HepG2 (cell line): ENCODE measurements around the gene IHH. TPM values are rescaled to one million over a fixed set of nuclear protein-coding genes. Genes with fewer than 3 reads are reported as not detected.

Experiments used
- CENPT ChIP-seq: sonication (generic); formaldehyde crosslinking; IDR thresholded peaks from 2 replicates; pipeline ENCODE4 v1.8.0; 2022; ENCODE audit warnings: low read depth, mild to moderate bottlenecking, moderate library complexity, missing genetic modification reagents
- ETV5 ChIP-seq: IDR thresholded peaks from 2 replicates; pipeline ENCODE4 v1.6.1; 2018; ENCODE audit warnings: missing biosample characterization, missing genetic modification reagents, inconsistent platforms, borderline replicate concordance
- GATAD2A ChIP-seq: IDR thresholded peaks from 2 replicates; pipeline ENCODE4 v1.6.1; 2016
- KMT2A ChIP-seq: sonication (generic); formaldehyde crosslinking; IDR thresholded peaks from 2 replicates; pipeline ENCODE4 v1.4.0; 2020; ENCODE audit warnings: missing genetic modification reagents
- MEIS1 ChIP-seq: sonication (generic); formaldehyde crosslinking; IDR thresholded peaks from 2 replicates; pipeline ENCODE4 v1.9.0; 2021; ENCODE audit warnings: mild to moderate bottlenecking, missing genetic modification reagents, moderate library complexity, borderline replicate concordance
- SSRP1 ChIP-seq: IDR thresholded peaks from 2 replicates; pipeline ENCODE4 v1.6.1; 2016; ENCODE audit warnings: control low read depth
- UBTF ChIP-seq: sonication (generic); formaldehyde crosslinking; IDR thresholded peaks from 2 replicates; pipeline ENCODE4 v1.4.0; 2020; ENCODE audit warnings: mild to moderate bottlenecking, missing genetic modification reagents
- ZBTB4 ChIP-seq: sonication (generic); formaldehyde crosslinking; IDR thresholded peaks from 2 replicates; pipeline ENCODE4 v1.4.0; 2020; ENCODE audit warnings: missing genetic modification reagents, mild to moderate bottlenecking, borderline replicate concordance
- ZC3H4 ChIP-seq: sonication (generic); formaldehyde crosslinking; IDR thresholded peaks from 2 replicates; pipeline ENCODE4 v1.4.0; 2020; ENCODE audit warnings: missing genetic modification reagents, borderline replicate concordance
- polyA plus RNA-seq, 8 experiments: library from polyadenylated mRNA; depleted of rRNA in 3 of 8; stranded (reverse) in 7 of 8; unstranded in 1 of 8; fragments of >200 nt; fragmentation: Illumina TruSeq in 4 of 8; extraction: Trizol in 4 of 8; gene quantifications; 2 replicates each; pipeline versions ENCODE4 v1.2.1 to v1.2.3, GENCODE V29; 2011 to 2016; ENCODE audit warnings: low read depth in 4 of 8, missing spikeins in 1 of 8, mixed read lengths in 1 of 8; ENCODE audit not compliant: insufficient read depth in 1 of 8
- total RNA-seq, 5 experiments: library from RNA; depleted of rRNA; stranded (reverse); fragments of >200 nt; fragmentation: Illumina TruSeq; extraction: Trizol; gene quantifications; 2 replicates each; pipeline ENCODE4 v1.2.3, GENCODE V29; 2016; ENCODE audit warnings: low read depth in 1 of 5
- TF ChIP-seq, protein P1 (sequence below): sonication (generic); formaldehyde crosslinking; IDR thresholded peaks from 2 replicates; pipeline ENCODE4 v1.5.1; 2020; ENCODE audit warnings: missing genetic modification reagents, mild to moderate bottlenecking, borderline replicate concordance
- TF ChIP-seq, protein P2 (sequence below): sonication (generic); formaldehyde crosslinking; IDR thresholded peaks from 2 replicates; pipeline ENCODE4 v1.4.0; 2020; ENCODE audit warnings: mild to moderate bottlenecking, missing genetic modification reagents
- TF ChIP-seq, protein P3 (sequence below): sonication (generic); formaldehyde crosslinking; IDR thresholded peaks from 2 replicates; pipeline ENCODE4 v1.8.1; 2023; ENCODE audit warnings: mild to moderate bottlenecking, missing genetic modification reagents, borderline replicate concordance
- TF ChIP-seq, protein P4 (sequence below): sonication (generic); formaldehyde crosslinking; IDR thresholded peaks from 2 replicates; pipeline ENCODE4 v1.4.0; 2020; ENCODE audit warnings: mild to moderate bottlenecking, missing genetic modification reagents
- TF ChIP-seq, protein P5 (sequence below): sonication (generic); formaldehyde crosslinking; IDR thresholded peaks from 2 replicates; pipeline ENCODE4 v1.5.0; 2020; ENCODE audit warnings: mild to moderate bottlenecking, missing genetic modification reagents

The IHH gene
- total and polyA plus RNA-seq, 2 of the 13 experiments (the other 11 are each of a cell fraction or from before 2014, with no cell fraction given) = 0.42 TPM; not detected in 1

- TF ChIP-seq, protein P1, sequence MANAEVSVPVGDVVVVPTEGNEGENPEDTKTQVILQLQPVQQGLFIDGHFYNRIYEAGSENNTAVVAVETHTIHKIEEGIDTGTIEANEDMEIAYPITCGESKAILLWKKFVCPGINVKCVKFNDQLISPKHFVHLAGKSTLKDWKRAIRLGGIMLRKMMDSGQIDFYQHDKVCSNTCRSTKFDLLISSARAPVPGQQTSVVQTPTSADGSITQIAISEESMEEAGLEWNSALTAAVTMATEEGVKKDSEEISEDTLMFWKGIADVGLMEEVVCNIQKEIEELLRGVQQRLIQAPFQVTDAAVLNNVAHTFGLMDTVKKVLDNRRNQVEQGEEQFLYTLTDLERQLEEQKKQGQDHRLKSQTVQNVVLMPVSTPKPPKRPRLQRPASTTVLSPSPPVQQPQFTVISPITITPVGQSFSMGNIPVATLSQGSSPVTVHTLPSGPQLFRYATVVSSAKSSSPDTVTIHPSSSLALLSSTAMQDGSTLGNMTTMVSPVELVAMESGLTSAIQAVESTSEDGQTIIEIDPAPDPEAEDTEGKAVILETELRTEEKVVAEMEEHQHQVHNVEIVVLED (CRISPR knock-in tag) = 0 out of 2 replicates have a peak, but pooled peaks have one; percentile 21
- TF ChIP-seq SSRP1 (no peak), ZBTB4 (CRISPR knock-in tag) (no peak), CENPT (CRISPR knock-in tag) (no peak), ZC3H4 (CRISPR knock-in tag) (no peak), GATAD2A (CRISPR knock-in tag) (peak; percentile 45), KMT2A (CRISPR knock-in tag) (peak; percentile 82), ETV5 (CRISPR knock-in tag) (peak; percentile 30; the same call in 1 of the 2 replicates), UBTF (CRISPR knock-in tag) (peak; percentile 97), MEIS1 (CRISPR knock-in tag) (peak; percentile 90; the same call in 1 of the 2 replicates)
- TF ChIP-seq, protein P2, sequence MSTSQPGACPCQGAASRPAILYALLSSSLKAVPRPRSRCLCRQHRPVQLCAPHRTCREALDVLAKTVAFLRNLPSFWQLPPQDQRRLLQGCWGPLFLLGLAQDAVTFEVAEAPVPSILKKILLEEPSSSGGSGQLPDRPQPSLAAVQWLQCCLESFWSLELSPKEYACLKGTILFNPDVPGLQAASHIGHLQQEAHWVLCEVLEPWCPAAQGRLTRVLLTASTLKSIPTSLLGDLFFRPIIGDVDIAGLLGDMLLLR (CRISPR knock-in tag) = 0 out of 2 replicates have a peak, but pooled peaks have one; percentile 55
- TF ChIP-seq, protein P3, sequence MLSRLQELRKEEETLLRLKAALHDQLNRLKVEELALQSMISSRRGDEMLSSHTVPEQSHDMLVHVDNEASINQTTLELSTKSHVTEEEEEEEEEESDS (CRISPR knock-in tag) = no peak
- TF ChIP-seq, protein P4, sequence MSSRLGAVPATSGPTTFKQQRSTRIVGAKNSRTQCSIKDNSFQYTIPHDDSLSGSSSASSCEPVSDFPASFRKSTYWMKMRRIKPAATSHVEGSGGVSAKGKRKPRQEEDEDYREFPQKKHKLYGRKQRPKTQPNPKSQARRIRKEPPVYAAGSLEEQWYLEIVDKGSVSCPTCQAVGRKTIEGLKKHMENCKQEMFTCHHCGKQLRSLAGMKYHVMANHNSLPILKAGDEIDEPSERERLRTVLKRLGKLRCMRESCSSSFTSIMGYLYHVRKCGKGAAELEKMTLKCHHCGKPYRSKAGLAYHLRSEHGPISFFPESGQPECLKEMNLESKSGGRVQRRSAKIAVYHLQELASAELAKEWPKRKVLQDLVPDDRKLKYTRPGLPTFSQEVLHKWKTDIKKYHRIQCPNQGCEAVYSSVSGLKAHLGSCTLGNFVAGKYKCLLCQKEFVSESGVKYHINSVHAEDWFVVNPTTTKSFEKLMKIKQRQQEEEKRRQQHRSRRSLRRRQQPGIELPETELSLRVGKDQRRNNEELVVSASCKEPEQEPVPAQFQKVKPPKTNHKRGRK (CRISPR knock-in tag) = no peak
- TF ChIP-seq, protein P5, sequence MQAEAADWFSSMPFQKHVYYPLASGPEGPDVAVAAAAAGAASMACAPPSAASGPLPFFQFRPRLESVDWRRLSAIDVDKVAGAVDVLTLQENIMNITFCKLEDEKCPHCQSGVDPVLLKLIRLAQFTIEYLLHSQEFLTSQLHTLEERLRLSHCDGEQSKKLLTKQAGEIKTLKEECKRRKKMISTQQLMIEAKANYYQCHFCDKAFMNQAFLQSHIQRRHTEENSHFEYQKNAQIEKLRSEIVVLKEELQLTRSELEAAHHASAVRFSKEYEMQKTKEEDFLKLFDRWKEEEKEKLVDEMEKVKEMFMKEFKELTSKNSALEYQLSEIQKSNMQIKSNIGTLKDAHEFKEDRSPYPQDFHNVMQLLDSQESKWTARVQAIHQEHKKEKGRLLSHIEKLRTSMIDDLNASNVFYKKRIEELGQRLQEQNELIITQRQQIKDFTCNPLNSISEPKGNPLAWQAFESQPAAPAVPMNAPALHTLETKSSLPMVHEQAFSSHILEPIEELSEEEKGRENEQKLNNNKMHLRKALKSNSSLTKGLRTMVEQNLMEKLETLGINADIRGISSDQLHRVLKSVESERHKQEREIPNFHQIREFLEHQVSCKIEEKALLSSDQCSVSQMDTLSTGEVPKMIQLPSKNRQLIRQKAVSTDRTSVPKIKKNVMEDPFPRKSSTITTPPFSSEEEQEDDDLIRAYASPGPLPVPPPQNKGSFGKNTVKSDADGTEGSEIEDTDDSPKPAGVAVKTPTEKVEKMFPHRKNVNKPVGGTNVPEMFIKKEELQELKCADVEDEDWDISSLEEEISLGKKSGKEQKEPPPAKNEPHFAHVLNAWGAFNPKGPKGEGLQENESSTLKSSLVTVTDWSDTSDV (CRISPR knock-in tag) = 0 out of 2 replicates have a peak, but pooled peaks have one; percentile 6
These were observed 2.0 kb downstream of the IHH start (continued) for GRCh38 chr2:219058541-219059374.
